GM18526 (cell line): Measurements from ENCODE around the gene SCP2D1.

Source experiments
- POLR2A ChIP-seq: IDR thresholded peaks from 3 replicates; pipeline ENCODE4 v1.6.1; 2011; ENCODE audit not compliant: insufficient read length; ENCODE audit errors: extremely low read depth

The SCP2D1 gene

DNA sequence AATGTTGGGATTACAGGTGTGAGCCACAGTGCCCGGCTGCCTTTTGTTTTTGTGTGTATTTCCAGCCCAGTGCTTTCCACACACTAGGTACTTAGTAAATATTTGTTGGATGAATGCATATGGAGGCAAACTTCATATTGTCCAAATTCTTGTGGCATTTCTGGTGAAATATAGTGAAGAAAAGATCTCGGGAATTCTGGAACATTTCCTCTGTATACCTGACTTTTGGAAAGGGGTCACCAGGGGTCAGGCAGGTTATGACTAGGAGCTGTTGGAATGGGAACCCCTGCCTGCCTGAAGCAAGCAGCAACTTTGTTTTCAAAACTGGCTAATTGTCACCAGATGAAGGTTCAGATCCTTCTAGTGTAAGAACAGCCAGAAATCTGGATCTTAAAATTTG, 12.1 kb upstream of the SCP2D1 start:
- TF ChIP-seq POLR2A, result no peak

DNA sequence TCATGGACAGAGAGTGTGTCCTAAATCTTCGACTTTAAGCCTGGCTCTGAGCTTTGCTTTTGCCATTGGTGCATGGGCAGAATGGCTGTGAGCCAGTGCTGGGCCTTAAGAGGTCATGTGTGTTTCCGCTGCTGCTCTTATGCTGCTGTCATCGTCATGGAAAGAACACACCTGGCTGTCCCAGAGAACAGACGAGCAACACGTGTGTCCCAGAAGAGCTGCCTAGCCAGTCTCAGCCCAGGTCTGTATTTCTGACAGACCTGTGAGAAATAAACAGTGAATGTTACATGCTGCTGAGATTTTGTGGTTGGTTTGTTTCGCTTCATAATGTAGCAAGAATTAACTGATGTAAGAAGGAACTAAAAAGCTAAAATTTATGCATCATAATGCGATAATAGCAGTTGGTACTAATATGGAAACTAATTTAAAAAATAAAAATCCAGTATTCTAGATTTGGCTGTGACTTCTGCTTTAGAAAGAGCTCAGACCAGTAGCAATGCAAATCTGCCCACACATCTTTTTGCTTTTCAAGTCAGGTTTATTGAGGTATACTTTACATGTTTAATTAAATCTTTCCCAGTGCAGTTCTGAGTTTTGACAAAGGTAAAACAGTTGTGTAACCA, 11.5 kb upstream of the SCP2D1 start:
- TF ChIP-seq POLR2A, result no peak

DNA sequence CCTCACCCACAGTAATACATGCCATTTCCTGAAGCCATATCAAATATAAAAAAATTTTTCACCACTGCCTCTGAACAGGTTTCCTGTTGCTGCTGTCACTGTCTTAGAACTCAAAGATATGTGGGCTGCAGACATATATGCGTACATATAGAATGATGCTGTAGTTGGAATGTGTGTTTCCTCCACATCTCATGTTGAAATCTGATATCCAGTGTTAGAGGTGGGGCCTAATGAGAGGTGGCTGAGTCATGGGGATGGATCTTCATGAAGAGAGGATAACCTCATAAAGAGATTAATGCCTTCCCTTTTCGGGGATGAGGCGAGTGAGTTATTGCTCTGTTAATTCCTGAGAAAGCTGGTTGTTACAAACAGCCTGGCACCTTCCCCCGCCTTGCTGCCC, 7.7 kb upstream of the SCP2D1 start:
- no peak for TF ChIP-seq POLR2A

- no peak for TF ChIP-seq POLR2A
Measured at GRCh38 chr20:18808712-18809111, 4.9 kb upstream of the SCP2D1 start.

- TF ChIP-seq POLR2A, result no peak
Measured at GRCh38 chr20:18811186-18811585, 2.4 kb upstream of the SCP2D1 start.

DNA sequence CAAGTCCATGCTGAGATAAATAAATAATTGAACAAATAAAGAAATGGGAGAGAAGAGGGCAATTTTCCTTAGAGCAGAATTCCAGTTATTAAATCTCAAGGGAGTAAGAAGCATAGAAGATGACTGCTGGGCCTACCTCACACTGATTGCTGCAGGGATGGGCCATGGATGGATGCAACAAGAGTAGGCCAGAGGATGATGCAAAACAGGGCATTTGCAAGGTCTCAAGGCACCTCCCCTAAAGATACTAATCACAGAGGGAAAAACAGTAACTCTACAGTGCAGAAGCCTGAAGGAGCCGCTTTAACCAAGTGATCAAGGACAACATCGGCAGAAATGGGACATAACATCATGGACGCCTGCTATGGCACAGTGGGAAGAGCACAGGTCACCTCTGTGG, 1.7 kb upstream of the SCP2D1 start:
- no peak for TF ChIP-seq POLR2A

GRCh38 chr20:18815194-18815942, 1.8 kb downstream of the SCP2D1 start:
- no peak for TF ChIP-seq POLR2A

DNA sequence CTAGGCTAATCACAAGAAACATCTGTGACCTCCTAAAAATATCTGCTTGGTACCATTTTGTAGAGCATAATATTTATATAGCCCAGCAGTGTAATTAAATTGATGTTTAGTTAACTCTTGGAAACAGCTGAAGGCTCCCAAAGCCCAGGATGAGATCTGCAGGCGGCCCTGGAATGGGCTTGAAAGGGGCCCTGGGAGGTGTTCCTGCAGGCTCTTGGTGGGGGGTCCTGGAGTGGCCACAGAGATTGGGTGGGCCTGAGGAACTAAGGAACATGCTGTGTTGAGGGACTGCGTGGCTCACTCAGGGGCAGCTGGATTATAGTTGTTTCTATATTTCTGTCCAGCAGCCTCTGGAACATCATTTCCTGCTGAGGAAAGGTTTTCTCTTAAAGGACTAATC, 9.2 kb downstream of the SCP2D1 start:
- no peak for TF ChIP-seq POLR2A

DNA sequence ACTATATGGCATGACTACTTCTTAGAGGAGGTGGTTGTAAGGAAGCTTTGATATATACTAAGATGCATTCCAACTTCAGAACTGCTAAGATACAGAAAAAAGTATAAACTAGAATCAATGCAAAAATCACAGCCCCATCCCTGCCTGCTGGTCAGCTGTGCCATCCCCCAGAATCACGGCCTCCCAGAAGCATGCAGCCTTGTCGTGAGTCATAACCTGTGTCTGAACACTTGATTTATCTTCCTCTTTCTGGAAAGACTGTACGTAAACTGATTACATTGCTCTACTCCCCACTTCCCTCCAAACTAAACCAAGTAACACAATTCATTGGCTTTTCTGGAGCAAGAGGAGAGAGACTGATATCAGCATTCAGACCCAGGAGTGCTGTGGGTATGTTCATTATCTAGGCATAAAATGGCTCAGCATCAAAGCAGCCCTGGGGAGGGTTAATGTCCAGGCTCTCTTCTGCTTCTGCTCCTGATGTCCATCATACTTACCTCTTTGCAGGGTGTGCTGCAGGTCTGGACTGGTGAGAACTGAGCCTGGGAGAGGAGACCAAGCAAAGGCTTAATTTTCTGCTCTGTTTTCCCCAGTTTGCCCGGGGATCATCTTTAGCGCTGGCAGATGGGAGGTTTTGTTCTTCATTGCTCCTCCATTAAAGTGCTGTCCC, 18.4 kb downstream of the SCP2D1 start:
- no peak for TF ChIP-seq POLR2A

GRCh38 chr20:18832546-18833200, 19.1 kb downstream of the SCP2D1 start:
- no peak for TF ChIP-seq POLR2A

GRCh38 chr20:18835466-18836256, 22.1 kb downstream of the SCP2D1 start:
- no peak for TF ChIP-seq POLR2A

DNA sequence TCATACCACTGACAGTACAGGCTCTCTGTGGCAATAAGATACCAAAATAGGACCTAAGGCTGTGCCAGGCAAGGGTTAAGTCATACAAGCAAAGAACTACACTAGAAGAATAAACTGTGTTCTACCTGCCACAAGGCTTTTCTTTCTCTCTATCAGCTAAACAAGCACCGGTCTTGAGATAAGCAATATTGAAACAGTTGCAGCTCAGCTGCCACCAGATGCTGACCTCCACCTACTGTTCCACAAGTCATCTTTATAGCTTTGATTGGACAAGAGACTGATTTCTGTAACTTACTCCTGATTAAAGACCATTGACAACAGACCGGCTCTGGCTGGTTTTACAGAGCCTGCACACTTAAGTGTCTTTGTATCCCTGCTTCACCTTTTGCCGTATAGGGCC, 24.1 kb downstream of the SCP2D1 start:
- TF ChIP-seq POLR2A, result no peak

- TF ChIP-seq POLR2A, result no peak
Measured at GRCh38 chr20:18839507-18840247, 26.1 kb downstream of the SCP2D1 start.

DNA sequence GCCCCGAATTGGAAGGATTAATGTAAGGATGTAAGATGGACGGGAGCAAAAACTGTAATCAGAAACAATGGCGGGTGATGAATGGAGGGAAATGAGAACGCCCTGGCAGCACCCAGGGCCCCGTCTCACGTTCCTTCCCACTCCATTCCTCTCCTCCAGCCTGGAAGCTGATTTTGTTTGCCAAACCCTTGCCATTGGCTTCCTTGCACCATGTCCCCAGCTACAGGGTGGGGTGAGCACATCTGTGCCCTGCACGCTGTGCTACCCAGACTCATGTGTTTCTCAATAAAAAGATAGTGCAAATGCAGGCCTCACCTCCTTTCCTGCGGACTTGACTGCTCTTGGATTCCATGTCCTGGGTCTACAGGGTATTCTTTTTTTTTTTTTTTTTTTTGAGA, 26.7 kb downstream of the SCP2D1 start:
- TF ChIP-seq POLR2A, result no peak
